NOMO-1 (cell line): ENCODE data around the gene C2orf80.
"Not testable (repeated sequence)": the region's sequence is repeated elsewhere in the genome, so short reads cannot be mapped to it uniquely, and the experiment has no call there.

Experiments used
- DNase-seq, 2 experiments: peaks; one replicate each; lab custom pipeline; 2025; ENCODE audit not compliant: unreplicated experiment in 2 of 2; lab: John Stamatoyannopoulos, UW

C2orf80 gene

DNA sequence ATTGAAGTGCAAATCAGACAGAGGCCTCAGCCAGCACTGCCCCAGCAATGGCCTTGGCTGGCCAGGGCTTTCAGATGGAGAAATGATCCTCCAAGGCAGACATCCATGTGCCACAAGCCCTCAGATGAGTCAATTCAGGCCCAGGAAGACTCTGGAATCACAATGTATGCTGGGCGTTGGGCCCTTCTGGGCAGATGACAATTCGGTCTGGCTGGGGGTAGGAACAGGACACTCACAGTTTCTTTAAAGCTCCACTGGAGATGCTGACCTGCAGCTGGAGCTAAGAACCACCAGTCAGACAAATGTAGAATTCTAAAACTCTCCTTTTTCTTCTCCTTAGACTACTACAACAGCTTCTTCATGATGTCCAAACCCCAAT is 53.1 kb downstream of the C2orf80 start:
- no peak for DNase-seq

GRCh38 chr2:208135794-208136715 is 53.8 kb downstream of the C2orf80 start:
- no peak for DNase-seq

GRCh38 chr2:208134928-208135586 is 54.8 kb downstream of the C2orf80 start:
- peak; percentile 59 to 64 for DNase-seq

DNA sequence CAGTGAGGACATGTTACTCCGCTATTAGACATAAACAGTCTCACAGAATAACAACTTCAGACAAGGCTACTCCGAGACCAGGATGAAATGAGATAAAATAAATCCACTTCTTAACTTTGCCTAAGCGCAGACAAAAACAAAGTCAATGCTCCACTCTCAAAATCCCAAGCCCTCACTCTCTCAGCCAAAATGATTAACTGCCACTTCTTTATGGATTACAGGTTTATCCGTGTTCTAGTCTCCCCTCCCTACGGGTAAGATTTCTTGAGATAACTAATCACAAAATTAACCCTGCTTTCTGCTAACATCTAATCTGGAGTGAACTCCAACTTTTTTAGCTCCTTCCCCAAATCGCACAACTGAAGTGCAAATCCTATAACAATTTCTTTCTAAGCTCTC is 59.1 kb downstream of the C2orf80 start:
- no peak for DNase-seq

DNA sequence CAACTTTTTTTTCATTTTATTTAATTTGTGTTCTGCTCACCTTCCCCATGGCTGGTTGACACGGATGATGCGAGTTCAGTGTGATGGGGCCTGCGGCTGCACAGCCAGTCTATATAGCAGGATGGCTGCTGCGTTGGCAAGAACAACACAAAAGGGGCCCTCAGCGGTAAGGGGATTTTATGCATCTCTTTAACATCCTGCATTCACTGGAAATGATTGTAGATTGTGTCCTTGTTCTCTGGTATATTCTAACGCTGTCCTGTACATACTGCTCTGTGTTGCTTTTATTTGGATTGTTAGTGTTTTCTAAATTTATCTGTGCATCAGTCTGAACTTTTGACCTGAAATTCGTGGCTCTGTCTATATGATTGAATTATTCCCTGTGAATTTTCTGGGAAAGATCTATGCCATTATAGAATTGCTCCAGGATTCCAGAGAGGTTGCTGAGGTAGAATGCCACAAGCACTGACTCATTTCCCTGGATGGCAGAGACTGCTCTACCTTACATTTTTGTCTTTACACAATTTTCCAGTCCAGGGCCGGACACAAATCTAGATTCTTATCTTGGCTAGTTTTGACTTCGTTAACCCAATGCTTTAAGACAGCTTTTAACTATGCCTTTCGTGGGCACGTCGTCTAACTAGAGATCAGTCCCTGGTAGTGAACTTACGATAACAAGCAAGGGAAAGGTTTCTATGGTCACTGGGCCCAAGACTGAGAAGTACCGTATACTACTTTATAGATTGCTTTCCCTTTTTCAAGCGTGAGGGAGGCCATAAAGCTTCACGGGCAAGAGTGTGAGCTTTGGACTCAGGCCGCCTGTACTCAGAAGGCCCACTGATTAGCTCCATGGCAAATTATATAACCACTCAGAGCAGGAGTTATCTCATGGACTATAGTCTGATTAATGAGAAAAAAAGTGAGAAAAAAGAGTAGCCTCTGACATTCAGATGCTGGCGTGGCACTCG is 59.8 kb downstream of the C2orf80 start, which contains the start of gene CRYGC:
Gene CRYGC (minus strand): TSS at position 85 of the 968 bp plus-strand sequence. CDS start 36 bp downstream, at position 49.
- DNase-seq: no peak

GRCh38 chr2:208128136-208128535 is 61.7 kb downstream of the C2orf80 start:
- DNase-seq: no peak

DNA sequence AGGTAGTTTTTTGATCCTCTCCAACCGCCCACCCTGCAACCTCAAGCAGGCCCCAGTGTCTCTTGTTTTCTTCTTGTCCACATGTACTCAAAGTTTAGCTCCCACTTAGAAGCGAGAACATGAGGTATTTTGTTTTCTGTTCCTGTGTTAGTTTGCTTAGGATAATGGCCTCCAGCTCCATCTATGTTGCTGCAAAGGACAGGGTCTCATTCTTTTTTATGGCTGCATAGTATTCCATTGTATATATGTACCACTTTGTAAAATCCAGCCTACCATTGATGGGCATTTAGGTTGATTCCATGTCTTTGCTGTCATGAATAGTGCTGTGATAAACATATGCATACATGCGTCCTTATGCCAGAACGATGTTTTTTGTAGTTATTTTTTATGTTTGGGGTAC is 62.7 kb downstream of the C2orf80 start:
- DNase-seq: no peak

GRCh38 chr2:208125251-208125650 is 64.6 kb downstream of the C2orf80 start:
- no peak for DNase-seq

DNA sequence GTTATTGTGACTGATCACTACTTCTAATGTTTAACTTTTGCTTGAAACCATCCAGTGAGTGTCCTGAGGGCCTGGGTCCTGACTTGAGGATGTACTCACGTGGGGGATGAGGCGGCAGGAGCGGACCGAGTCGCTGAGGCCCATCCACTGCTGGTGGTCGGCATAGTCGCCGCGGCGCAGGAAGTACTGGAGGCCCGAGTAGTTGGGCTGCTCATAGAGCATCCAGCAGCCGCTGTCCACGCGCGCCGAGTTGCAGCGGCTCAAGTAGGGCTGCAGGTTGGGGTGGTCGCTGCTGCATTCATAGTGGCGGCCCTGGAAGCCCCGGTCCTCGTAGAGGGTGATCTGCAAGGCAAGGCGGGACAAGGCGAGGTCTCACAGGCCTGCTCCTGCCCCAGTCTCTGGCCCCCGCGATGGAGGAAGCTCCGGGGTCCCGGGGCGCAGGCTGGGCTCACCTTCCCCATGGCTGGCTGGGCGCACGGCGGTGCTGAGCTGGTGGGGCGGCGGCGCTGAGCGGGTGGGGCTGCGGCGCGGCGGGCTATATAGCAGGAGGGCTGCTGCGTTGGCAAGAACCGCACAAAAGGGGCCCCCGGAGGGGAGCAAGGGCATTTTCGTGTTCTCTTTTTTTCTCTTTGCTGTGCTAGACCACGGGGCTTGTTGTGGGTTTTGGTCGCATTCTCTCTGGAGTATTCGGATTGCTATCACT is 65.7 kb downstream of the C2orf80 start, which contains the start of gene CRYGD:
Gene CRYGD (minus strand): TSS at position 512 of the 703 bp plus-strand sequence. CDS start 51 bp downstream, at position 461.
- peak in 1 of 2 experiments; percentile 17 for DNase-seq

DNA sequence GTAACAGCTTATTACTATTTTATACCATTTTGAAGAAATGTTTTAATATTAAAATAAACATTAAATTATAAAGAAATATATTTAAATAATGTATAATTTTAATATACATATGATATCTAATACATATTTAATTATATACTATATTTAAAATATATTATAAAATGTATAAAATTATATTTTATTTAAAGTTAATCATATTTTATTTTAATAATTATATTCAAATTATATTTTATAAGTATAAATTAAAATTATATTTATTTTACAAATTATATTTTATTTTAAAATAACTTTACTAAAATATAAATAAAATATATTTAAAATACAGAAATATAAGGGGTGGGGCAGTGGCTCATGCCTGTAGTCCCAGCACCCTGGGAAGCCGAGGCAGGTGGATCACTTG is 67.6 kb downstream of the C2orf80 start:
- no peak for DNase-seq

DNA sequence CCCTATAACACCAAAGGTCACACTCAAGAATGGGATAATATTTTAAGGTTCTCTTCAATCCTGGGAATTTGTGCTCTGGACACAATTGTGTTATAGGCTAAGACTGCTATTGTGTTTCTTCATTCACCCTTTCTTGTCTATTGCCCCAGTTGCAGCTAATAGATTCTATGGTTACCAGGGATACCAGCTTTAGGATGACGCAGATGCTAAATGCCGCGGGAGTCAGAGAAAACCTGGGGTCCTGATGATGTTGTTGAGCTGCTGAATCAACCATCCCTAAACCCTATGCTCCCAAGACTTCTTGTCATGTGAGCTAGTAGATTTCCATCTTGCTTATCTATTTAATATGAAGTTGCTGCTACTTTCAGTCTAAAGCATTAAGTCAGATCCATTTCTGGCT is 70.9 kb downstream of the C2orf80 start:
- no peak for DNase-seq

DNA sequence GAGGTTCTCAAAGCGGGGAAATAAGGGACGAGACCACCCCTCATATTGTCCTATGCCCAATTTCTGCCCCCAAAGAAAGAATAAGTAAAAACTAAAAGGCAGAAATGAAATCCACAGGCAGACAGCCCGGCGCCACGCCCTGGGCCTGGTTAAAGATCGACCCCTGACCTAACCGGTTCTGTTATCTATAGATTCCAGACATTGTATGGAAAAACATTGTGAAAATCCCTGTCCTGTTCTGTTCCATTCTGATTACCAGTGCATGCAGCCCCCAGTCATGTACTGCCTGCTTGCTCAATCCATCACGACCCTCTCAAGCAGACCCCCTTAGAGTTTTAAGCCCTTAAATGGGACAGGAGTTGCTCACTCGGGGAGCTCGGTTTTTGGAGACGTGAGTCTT is 72.4 kb downstream of the C2orf80 start:
- DNase-seq: not testable (repeated sequence)
